ENCODE measurements around the gene RELN.

Gene RELN

DNA sequence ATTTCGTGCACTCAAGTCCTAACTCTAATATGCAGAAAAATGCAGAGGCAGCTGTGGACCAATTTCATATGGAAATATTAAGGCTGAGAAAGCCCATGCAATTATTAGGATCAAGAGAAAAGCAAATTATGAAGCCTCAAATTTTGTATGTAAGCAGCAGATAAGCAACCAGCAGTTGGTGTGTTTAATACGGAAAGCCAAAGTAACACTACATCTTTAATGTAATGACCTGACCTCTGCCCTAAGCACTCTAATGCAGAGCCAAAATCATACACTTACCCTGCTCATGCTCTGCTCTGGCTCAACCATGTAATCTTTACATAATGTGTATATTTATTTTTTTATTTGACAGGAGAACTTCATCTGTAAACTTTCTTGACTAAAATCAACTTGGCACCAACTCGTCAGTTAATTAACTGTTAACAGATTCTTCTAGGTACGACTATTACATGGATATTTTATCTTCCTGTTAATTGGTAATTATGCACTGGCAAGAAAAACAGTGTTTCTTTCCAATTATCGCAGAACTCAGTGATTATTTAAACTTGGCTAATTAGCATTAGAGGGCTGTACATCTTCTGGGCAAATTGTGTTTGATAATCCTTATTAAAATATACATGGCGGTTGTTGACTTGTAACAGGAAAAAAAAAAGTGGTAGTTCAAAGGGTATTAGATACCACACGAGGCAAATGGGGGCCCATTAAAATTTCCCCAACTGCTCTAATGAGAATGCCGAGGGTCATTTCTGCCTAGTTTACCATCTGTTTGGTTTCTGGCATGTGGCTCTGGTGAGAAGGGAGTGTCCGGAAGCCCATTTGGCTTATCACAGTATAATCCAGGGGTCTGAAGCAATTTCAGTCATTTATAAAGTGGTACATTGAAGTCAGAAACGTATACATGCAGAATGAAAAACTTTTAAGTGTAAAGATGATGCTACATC, 94.5 kb downstream of the RELN start:
- Mint-ChIP-seq H3K27ac (ENCODE audit: low read depth) (no peak overlapping the region), H3K9me3 (peaks cover 6% of the 10 kb centered on the region), H3K4me1 (no peaks in the 10 kb centered on the region), H3K4me3 (no peak overlapping the region), H3K36me3 (ENCODE audit: insufficient read depth) (no peaks in the 10 kb centered on the region), H3K27me3 (peaks cover 12% of the 10 kb centered on the region)
- ATAC-seq (replicated peaks; ENCODE audit: extremely low read depth, poor library complexity, severe bottlenecking) (no peak), DNase-seq (ENCODE audit: low spot score in 2 of 2) (no peak)

DNA sequence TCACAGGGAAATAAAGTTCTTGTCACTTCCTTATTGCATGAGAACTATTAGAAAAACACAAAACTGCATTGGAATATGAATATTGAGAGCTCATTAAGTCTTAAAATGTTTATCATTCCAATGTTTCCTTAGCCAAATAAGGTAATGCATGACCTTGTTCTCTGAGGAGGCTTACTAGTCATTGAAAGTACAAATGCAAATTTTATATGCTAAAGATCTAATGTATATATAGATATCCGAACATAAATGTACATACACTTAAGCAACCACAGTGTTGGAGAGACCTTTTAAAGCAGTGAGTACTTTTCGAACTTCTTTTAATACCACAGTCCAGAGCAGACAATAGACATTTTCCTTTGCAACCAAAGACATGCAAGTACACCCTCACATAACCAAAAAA, 96.1 kb downstream of the RELN start:
- no peak for DNase-seq (ENCODE audit: low spot score in 2 of 2)
- no peak overlapping the region for H3K27ac Mint-ChIP-seq (ENCODE audit: low read depth)
- no peak overlapping the region for H3K4me3 Mint-ChIP-seq
- H3K4me1 Mint-ChIP-seq: no peaks in the 10 kb centered on the region
- peaks cover 6% of the 10 kb centered on the region for H3K9me3 Mint-ChIP-seq
- H3K27me3 Mint-ChIP-seq: peaks cover 12% of the 10 kb centered on the region
- H3K36me3 Mint-ChIP-seq (ENCODE audit: insufficient read depth): no peaks in the 10 kb centered on the region
- ATAC-seq (replicated peaks; ENCODE audit: extremely low read depth, poor library complexity, severe bottlenecking): no peak

DNA sequence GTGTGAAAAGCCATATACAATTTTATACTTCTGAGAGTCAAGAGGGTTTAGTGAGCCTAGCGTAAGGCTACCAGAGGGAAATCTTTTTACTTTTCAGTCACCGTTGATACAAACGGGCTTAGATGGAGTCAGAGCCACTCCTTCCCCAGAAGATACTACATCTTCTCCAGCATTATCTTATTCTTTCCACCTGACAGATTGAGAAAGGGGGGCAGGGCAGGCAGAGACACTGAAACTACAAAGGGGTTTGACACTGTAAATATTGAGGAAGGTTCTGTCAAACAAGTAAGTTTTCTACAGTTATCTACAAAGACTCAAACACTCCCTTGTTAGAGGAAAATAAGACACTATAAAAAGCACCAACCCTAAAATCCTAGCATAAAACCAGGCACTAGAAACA, 100.0 kb downstream of the RELN start:
- H3K27me3 Mint-ChIP-seq: peaks cover 12% of the 10 kb centered on the region
- no peak overlapping the region for H3K27ac Mint-ChIP-seq (ENCODE audit: low read depth)
- H3K4me3 Mint-ChIP-seq: no peak overlapping the region
- H3K9me3 Mint-ChIP-seq: no peaks in the 10 kb centered on the region
- H3K36me3 Mint-ChIP-seq (ENCODE audit: insufficient read depth): no peaks in the 10 kb centered on the region
- no peak for ATAC-seq (replicated peaks; ENCODE audit: extremely low read depth, poor library complexity, severe bottlenecking)
- no peak for DNase-seq (ENCODE audit: low spot score in 2 of 2)
- H3K4me1 Mint-ChIP-seq: no peaks in the 10 kb centered on the region

DNA sequence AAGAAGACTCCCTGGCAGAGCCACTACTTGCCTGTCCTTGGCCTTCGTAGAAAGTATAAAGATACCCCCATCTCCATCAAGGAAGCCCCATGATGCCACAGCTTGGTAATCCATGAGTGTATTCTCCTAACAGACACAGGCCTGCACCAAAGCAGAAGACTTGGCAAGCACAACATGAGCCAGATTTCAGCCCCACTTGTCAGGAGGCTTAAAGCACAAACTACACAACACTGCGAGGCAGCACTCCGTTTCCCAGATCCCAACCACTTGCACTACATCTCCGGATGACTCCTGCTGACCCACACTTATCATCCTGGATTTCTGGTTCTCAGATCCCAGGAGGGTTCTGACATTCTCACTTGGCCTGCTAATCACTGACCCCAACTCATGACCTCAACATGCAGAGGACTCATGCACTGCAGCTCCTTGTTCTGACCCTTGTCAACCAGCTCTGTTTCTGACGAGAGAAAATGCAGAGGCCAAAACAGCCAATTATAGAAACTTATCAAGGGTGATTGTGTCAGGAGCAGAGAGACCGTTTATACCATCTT, 100.8 kb downstream of the RELN start:
- H3K9me3 Mint-ChIP-seq: no peaks in the 10 kb centered on the region
- no peak overlapping the region for H3K27ac Mint-ChIP-seq (ENCODE audit: low read depth)
- H3K4me1 Mint-ChIP-seq: no peaks in the 10 kb centered on the region
- H3K4me3 Mint-ChIP-seq: no peak overlapping the region
- no peaks in the 10 kb centered on the region for H3K36me3 Mint-ChIP-seq (ENCODE audit: insufficient read depth)
- DNase-seq (ENCODE audit: low spot score in 2 of 2) (no peak), ATAC-seq (replicated peaks; ENCODE audit: extremely low read depth, poor library complexity, severe bottlenecking) (no peak)
- H3K27me3 Mint-ChIP-seq: peaks cover 12% of the 10 kb centered on the region

DNA sequence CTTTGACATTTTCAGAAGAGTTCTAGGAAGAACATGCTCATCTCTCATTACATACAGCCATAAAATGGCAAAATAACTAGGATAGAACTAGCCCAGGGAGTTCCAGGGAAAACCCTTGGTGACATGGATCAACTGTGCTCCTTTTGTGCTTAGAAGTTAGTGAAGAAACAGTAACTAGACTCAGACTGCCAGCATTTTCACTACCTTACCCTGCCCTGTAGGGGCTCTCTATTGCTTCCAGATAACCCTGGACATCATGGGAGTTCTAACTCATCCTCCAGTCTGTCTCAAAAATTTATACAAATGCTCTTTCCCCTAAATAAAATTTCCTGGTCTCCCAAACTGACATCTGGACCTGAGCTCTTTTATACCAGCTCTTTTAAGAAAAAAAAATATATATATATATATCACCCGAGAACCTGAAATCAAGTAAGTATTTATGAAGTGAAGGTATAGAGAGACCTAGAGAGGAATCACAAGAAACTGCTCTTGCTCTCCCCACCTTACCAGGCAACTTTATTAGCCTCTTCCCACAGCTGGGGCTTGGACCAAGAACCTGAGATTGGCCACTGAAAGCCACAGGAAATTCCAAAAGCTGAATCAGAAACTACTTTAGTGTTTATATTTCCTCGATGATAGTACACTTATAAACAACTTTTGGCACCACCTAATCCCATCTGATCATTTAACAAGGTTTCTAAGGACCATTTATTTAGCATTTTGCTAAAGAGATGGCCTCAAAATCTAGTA, 101.4 kb downstream of the RELN start:
- no peaks in the 10 kb centered on the region for H3K9me3 Mint-ChIP-seq
- H3K36me3 Mint-ChIP-seq (ENCODE audit: insufficient read depth): no peaks in the 10 kb centered on the region
- no peak for ATAC-seq (replicated peaks; ENCODE audit: extremely low read depth, poor library complexity, severe bottlenecking)
- DNase-seq (ENCODE audit: low spot score in 2 of 2): no peak
- H3K27ac Mint-ChIP-seq (ENCODE audit: low read depth): no peak overlapping the region
- no peak overlapping the region for H3K4me3 Mint-ChIP-seq
- H3K27me3 Mint-ChIP-seq: peaks cover 12% of the 10 kb centered on the region
- no peaks in the 10 kb centered on the region for H3K4me1 Mint-ChIP-seq

DNA sequence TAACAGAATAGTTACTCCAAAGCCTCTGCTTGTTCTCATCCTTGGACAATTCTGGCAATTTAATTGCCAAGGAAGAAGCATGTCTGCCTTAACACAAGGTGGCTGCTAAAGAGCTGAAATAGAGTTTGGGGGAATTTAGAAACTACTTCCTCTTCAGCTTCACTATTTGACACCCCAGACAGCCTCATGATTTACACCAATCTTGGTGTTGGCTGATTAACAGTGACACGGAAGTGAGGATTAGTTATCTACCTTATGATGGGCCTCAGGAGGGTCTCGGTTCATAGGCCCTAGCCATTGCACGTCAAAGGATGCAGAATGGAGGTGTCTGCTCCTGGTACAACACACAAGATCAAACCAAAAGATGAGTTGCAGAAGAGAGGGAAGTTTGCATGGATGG, 102.4 kb downstream of the RELN start:
- Mint-ChIP-seq H3K36me3 (ENCODE audit: insufficient read depth) (no peaks in the 10 kb centered on the region), H3K9me3 (no peaks in the 10 kb centered on the region), H3K4me1 (no peaks in the 10 kb centered on the region), H3K27me3 (peaks cover 11% of the 10 kb centered on the region), H3K27ac (ENCODE audit: low read depth) (no peak overlapping the region), H3K4me3 (no peak overlapping the region)
- DNase-seq (ENCODE audit: low spot score in 2 of 2): no peak
- no peak for ATAC-seq (replicated peaks; ENCODE audit: extremely low read depth, poor library complexity, severe bottlenecking)

DNA sequence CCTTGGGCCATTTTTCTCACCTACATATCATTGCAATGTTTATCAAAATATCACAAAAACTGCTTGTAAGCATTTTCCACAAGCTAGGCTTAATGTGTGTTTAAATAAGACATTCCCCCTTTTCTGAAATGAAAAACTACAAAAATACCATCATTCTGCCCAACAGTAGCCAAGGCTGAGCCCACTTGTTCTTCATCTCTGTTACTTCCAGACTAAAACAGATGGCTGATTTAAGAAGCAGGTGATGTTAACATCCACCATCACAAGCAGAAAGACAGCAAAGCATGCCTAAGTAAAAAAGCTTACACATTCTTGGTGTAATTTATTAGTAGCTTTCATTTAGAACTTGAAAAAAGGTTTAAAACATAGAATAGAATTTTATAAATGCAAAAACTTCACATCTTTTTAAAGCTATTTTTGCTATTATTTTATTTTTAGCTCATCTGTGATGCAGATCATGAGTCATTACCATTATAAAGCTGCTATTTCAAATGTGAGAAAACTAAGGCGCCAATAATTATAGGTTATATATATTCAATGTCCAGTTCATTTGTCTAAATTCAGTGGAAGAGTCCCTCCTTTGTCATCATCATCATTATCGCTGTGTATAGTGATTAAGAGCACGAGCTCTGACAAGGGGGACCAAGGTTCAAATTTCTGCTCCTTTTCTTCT, 109.4 kb downstream of the RELN start:
- Mint-ChIP-seq H3K4me3 (no peak overlapping the region), H3K27ac (ENCODE audit: low read depth) (no peak overlapping the region), H3K27me3 (peaks cover 16% of the 10 kb centered on the region), H3K9me3 (peaks cover 14% of the 10 kb centered on the region), H3K4me1 (no peaks in the 10 kb centered on the region), H3K36me3 (ENCODE audit: insufficient read depth) (no peaks in the 10 kb centered on the region)
- ATAC-seq (replicated peaks; ENCODE audit: extremely low read depth, poor library complexity, severe bottlenecking): no peak
- no peak for DNase-seq (ENCODE audit: low spot score in 2 of 2)

DNA sequence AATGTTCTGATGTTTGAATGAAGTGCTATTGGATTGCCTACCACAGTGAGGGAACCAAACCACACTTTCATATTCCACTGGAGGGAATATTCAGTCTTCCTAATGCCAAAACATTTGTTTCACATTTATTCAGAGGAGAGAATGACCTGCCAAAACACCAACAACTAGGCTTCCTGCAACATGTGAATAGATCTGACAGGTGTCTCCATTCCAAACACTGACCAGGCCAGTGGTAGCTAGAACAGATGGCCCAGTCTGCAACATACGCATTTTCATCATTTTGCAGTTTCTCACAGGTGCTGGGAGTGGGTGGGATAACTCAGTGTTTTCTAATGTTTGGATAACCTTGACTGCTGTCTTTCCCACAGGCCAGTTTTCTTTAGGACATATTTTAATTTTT, 110.0 kb downstream of the RELN start:
- ATAC-seq (replicated peaks; ENCODE audit: extremely low read depth, poor library complexity, severe bottlenecking) (no peak), DNase-seq (ENCODE audit: low spot score in 2 of 2) (no peak)
- Mint-ChIP-seq H3K9me3 (peaks cover 14% of the 10 kb centered on the region), H3K36me3 (ENCODE audit: insufficient read depth) (no peaks in the 10 kb centered on the region), H3K27ac (ENCODE audit: low read depth) (no peak overlapping the region), H3K4me1 (no peaks in the 10 kb centered on the region), H3K27me3 (peaks cover 16% of the 10 kb centered on the region), H3K4me3 (no peak overlapping the region)

DNA sequence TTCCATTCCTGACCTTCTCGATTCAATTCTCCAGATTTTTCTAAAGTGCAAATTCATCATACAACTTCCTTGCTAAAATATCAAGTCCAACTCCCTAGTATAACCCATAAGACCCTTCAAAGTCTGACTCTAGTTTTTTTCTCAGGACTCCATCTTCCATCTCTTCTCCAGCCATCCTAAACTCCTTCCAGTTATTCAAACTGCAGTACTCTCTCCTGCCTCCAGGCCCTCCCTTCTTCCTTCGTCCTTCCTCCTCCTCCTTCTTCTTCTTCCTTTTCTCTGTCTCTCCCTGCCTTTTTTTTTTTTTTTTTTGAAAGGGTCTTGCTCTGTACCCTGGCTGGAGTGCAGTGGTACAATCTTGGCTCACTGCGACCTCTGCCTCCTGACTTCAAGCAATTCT, 111.9 kb downstream of the RELN start:
- no peak for DNase-seq (ENCODE audit: low spot score in 2 of 2)
- Mint-ChIP-seq H3K4me3 (no peak overlapping the region), H3K27me3 (peaks cover 16% of the 10 kb centered on the region), H3K9me3 (peaks cover 14% of the 10 kb centered on the region), H3K36me3 (ENCODE audit: insufficient read depth) (no peaks in the 10 kb centered on the region), H3K27ac (ENCODE audit: low read depth) (no peak overlapping the region), H3K4me1 (no peaks in the 10 kb centered on the region)
- no peak for ATAC-seq (replicated peaks; ENCODE audit: extremely low read depth, poor library complexity, severe bottlenecking)

DNA sequence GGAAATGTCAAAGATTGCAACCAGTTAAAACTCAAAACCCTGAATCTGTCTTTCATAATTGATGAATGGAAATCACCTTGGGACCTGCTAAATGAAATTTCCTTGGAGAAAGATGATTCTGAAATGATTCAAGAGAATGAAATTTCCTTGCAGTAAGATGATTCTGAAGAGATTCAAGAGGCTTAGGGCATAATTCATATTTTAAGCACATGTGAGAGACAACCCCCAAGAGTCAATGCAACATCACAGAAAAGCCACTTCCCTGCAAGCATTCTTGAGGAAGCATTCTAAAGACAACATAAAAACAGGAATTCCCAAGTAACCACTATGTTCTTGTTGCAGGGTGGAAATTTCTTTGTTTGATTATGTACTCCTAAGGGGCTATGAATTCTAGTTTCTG, 113.7 kb downstream of the RELN start:
- Mint-ChIP-seq H3K27me3 (peaks cover 16% of the 10 kb centered on the region), H3K4me1 (no peaks in the 10 kb centered on the region), H3K9me3 (peaks cover 19% of the 10 kb centered on the region), H3K4me3 (no peak overlapping the region), H3K27ac (ENCODE audit: low read depth) (no peak overlapping the region), H3K36me3 (ENCODE audit: insufficient read depth) (peaks cover 2% of the 10 kb centered on the region)
- ATAC-seq (replicated peaks; ENCODE audit: extremely low read depth, poor library complexity, severe bottlenecking) (no peak), DNase-seq (ENCODE audit: low spot score in 2 of 2) (no peak)

DNA sequence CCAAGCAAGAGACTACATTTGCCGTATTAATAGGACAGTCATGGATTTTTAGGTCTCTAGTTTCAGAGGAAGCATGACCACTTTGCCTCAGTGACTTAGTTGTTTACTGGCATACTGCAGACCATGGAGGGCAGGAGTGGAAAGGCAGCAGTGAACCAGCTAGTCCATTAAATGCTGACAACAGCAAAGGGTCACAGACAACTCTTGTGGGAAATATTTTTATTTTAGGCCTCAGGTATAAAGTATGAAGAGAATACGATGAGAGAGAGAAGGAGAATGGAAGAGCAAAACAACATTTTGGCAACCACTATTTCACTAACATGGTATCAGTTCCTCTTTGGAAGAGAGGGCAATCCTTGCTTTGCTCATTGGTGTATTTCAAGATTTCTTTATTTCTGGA, 118.0 kb downstream of the RELN start:
- Mint-ChIP-seq H3K27ac (ENCODE audit: low read depth) (no peak overlapping the region), H3K36me3 (ENCODE audit: insufficient read depth) (peaks cover 2% of the 10 kb centered on the region), H3K9me3 (peaks cover 5% of the 10 kb centered on the region), H3K4me1 (no peaks in the 10 kb centered on the region), H3K27me3 (no peaks in the 10 kb centered on the region), H3K4me3 (no peak overlapping the region)
- no peak for DNase-seq (ENCODE audit: low spot score in 2 of 2)
- ATAC-seq (replicated peaks; ENCODE audit: extremely low read depth, poor library complexity, severe bottlenecking): no peak

DNA sequence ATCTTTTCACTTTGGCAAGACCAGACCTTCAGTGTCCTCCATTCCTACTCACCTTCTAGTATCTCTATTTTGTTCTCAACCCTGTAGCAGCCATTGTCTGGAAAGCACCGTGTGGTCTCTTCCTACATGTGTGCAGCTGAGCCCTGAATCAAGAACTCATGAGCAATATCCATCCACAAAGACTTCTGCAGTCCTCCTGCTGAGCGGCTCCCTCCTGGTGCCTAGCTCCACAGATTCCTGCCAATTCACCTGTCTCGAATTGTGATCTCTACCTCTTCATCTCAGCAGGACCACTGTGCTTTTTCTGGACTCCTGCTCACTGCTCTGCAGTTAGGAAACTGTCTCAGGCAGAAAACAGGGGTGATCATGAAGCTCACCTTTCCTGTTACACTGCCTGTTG, 118.8 kb downstream of the RELN start:
- H3K27ac Mint-ChIP-seq (ENCODE audit: low read depth): no peak overlapping the region
- H3K4me1 Mint-ChIP-seq: no peaks in the 10 kb centered on the region
- no peak overlapping the region for H3K4me3 Mint-ChIP-seq
- peaks cover 5% of the 10 kb centered on the region for H3K9me3 Mint-ChIP-seq
- ATAC-seq (replicated peaks; ENCODE audit: extremely low read depth, poor library complexity, severe bottlenecking) (no peak), DNase-seq (ENCODE audit: low spot score in 2 of 2) (no peak)
- H3K36me3 Mint-ChIP-seq (ENCODE audit: insufficient read depth): peaks cover 2% of the 10 kb centered on the region
- no peaks in the 10 kb centered on the region for H3K27me3 Mint-ChIP-seq
